MCF 10A (cell line): ENCODE data around the gene ENTR1. TPM values are rescaled to one million over a fixed set of nuclear protein-coding genes. Genes with fewer than 3 reads are reported as not detected.
A peak's percentile ranks its signal among the peaks of the same experiment; 100 is the strongest.

ENCODE experiments used
- BruUV-seq: library from RNA; stranded (reverse); fragments of 400-500 nt; replicated peaks from 2 replicates; lab custom pipeline; 2021; lab: Mats Ljungman, UMichigan
- CTCF ChIA-PET: fragments of 300-600 bp; sonication (Branson Sonifier 250); formaldehyde crosslinking; extraction: SDS; loops from one replicate; lab custom pipeline; 2021; ENCODE audit warnings: antibody characterized with exemption, inconsistent platforms; lab: Yijun Ruan, JAX
- POLR2A ChIA-PET: fragments of 300-600, 350-650 bp; sonication (Branson Sonifier 250); formaldehyde crosslinking; extraction: SDS; loops from one replicate; lab custom pipeline; 2020; ENCODE audit warnings: antibody characterized with exemption, inconsistent platforms; lab: Yijun Ruan, JAX
- DNase-seq: peaks from one replicate; pipeline ENCODE4 v3.0.0-alpha.2; 2018; ENCODE audit not compliant: unreplicated experiment
- H3K27ac Mint-ChIP-seq: one replicate; pipeline ENCODE4 v1.8.0; 2022; ENCODE audit warnings: mild to moderate bottlenecking, low read depth, mixed read lengths; ENCODE audit not compliant: unreplicated experiment
- H3K27me3 Mint-ChIP-seq: one replicate; pipeline ENCODE4 v1.8.0; 2022; ENCODE audit warnings: mixed read lengths; ENCODE audit not compliant: insufficient read depth, unreplicated experiment
- H3K36me3 Mint-ChIP-seq: one replicate; pipeline ENCODE4 v1.8.0; 2022; ENCODE audit warnings: mild to moderate bottlenecking, moderate library complexity, mixed read lengths; ENCODE audit not compliant: insufficient read depth, unreplicated experiment
- H3K4me1 Mint-ChIP-seq: one replicate; pipeline ENCODE4 v1.8.0; 2022; ENCODE audit warnings: mixed read lengths; ENCODE audit not compliant: insufficient read depth, unreplicated experiment
- H3K4me3 Mint-ChIP-seq: one replicate; pipeline ENCODE4 v1.8.0; 2022; ENCODE audit warnings: mild to moderate bottlenecking, moderate library complexity, mixed read lengths; ENCODE audit not compliant: unreplicated experiment
- H3K9me3 Mint-ChIP-seq: one replicate; pipeline ENCODE4 v1.8.0; 2022; ENCODE audit warnings: mixed read lengths; ENCODE audit not compliant: unreplicated experiment
- CTCF ChIP-seq: fragments of 200-600 bp; IDR thresholded peaks from one replicate; pipeline ENCODE4 v1.8.0; 2022; ENCODE audit warnings: antibody characterized with exemption, mild to moderate bottlenecking; ENCODE audit not compliant: unreplicated experiment
- intact Hi-C: fragments of 100-400 bp; cut with micrococcal nuclease; formaldehyde crosslinking; loops from 2 replicates; pipeline ENCODE4 v1.14.1; 2022
- total RNA-seq: library from RNA; stranded (reverse); gene quantifications from 2 replicates; pipeline ENCODE4 v1.2.3, GENCODE V29; 2022

ENTR1 gene
- total RNA-seq, 1 experiment from 2014 or later: 82.2 TPM

- no peaks in the 10 kb centered on the region for H3K4me1 Mint-ChIP-seq
- CTCF ChIA-PET: interaction anchor here (0.5 to 0.7 kb wide), 2 partner anchors 16 to 564 kb away, joined by 3 read pairs; no protein-coding TSS in a partner anchor
- no peak for TF ChIP-seq CTCF
- no TSS peak for BruUV-seq
- intact Hi-C loops: no loop called here
- DNase-seq: peak; percentile 30
- no peak overlapping the region for H3K27ac Mint-ChIP-seq
- POLR2A ChIA-PET: interaction anchor here (0.7 kb wide), 1 partner anchor 47 kb away, joined by 4 read pairs; no protein-coding TSS in a partner anchor
- no peaks in the 10 kb centered on the region for H3K9me3 Mint-ChIP-seq
- peaks cover 4% of the 10 kb centered on the region for H3K36me3 Mint-ChIP-seq
- H3K4me3 Mint-ChIP-seq: no peak overlapping the region
- no peaks in the 10 kb centered on the region for H3K27me3 Mint-ChIP-seq
These were observed 37.7 kb downstream of the ENTR1 start for GRCh38 chr9:136372561-136373299.

- no TSS peak for BruUV-seq
- no peak overlapping the region for H3K27ac Mint-ChIP-seq
- peaks cover 4% of the 10 kb centered on the region for H3K36me3 Mint-ChIP-seq
- intact Hi-C loops: no loop called here
- H3K27me3 Mint-ChIP-seq: no peaks in the 10 kb centered on the region
- no peaks in the 10 kb centered on the region for H3K4me1 Mint-ChIP-seq
- H3K4me3 Mint-ChIP-seq: no peak overlapping the region
- no peak for TF ChIP-seq CTCF
- CTCF ChIA-PET: interaction anchor here (0.7 kb wide), 1 partner anchor 17 kb away, joined by 3 read pairs; no protein-coding TSS in a partner anchor
- no peaks in the 10 kb centered on the region for H3K9me3 Mint-ChIP-seq
- DNase-seq: no peak
- POLR2A ChIA-PET: interaction anchor here (0.7 kb wide), 1 partner anchor 21 kb away, joined by 3 read pairs; no protein-coding TSS in a partner anchor
These were observed 38.4 kb downstream of the ENTR1 start for GRCh38 chr9:136372006-136372405.

- Mint-ChIP-seq H3K27me3 (no peaks in the 10 kb centered on the region), H3K9me3 (no peaks in the 10 kb centered on the region), H3K27ac (no peak overlapping the region), H3K36me3 (peaks cover 4% of the 10 kb centered on the region), H3K4me1 (no peaks in the 10 kb centered on the region), H3K4me3 (no peak overlapping the region)
- BruUV-seq: no TSS peak
- no peak for TF ChIP-seq CTCF
- ChIA-PET CTCF (no interaction called here), POLR2A (interaction anchor here (0.7 kb wide), 1 partner anchor 21 kb away, joined by 3 read pairs; no protein-coding TSS in a partner anchor)
- no peak for DNase-seq
- intact Hi-C loops: no loop called here
These were observed 38.9 kb downstream of the ENTR1 start for GRCh38 chr9:136371533-136371880.

- no peak overlapping the region for H3K27ac Mint-ChIP-seq
- TF ChIP-seq CTCF: no peak
- no peaks in the 10 kb centered on the region for H3K27me3 Mint-ChIP-seq
- ChIA-PET CTCF (no interaction called here), POLR2A (no interaction called here)
- no peaks in the 10 kb centered on the region for H3K9me3 Mint-ChIP-seq
- H3K36me3 Mint-ChIP-seq: peaks cover 4% of the 10 kb centered on the region
- no peak for DNase-seq
- intact Hi-C loops: no loop called here
- no peaks in the 10 kb centered on the region for H3K4me1 Mint-ChIP-seq
- H3K4me3 Mint-ChIP-seq: no peak overlapping the region
- BruUV-seq: no TSS peak
These were observed 39.5 kb downstream of the ENTR1 start for GRCh38 chr9:136370687-136371532.
